GM18505 (cell line): Measurements from ENCODE around the gene TMEM92.
"Not testable (repeated sequence)": the region's sequence is repeated elsewhere in the genome, so short reads cannot be mapped to it uniquely, and the experiment has no call there.

Experiments used
- ATAC-seq: cut with Tn5 transposase; IDR thresholded peaks from one replicate; pipeline ENCODE4 v1.9.1; 2021; ENCODE audit not compliant: unreplicated experiment
- POLR2A ChIP-seq: IDR thresholded peaks from 4 replicates; pipeline ENCODE4 v1.6.1; 2011; ENCODE audit warnings: borderline replicate concordance; ENCODE audit not compliant: insufficient read depth, insufficient read length; ENCODE audit errors: extremely low read depth

TMEM92 gene

GRCh38 chr17:50311112-50311460 is 36.8 kb downstream of the TMEM92 start:
- no peak for ATAC-seq
- TF ChIP-seq POLR2A, result no peak

GRCh38 chr17:50311483-50311882 is 37.2 kb downstream of the TMEM92 start:
- no peak for TF ChIP-seq POLR2A

GRCh38 chr17:50312308-50312707 is 38.0 kb downstream of the TMEM92 start:
- ATAC-seq, result no peak
- TF ChIP-seq POLR2A, result no peak

More at GRCh38 chr17:50311483-50311882, 37.2 kb downstream of the TMEM92 start:
- no peak for ATAC-seq

GRCh38 chr17:50314456-50315011 is 40.3 kb downstream of the TMEM92 start:
- TF ChIP-seq POLR2A, result no peak
- no peak for ATAC-seq

GRCh38 chr17:50316016-50316587 is 41.8 kb downstream of the TMEM92 start:
- ATAC-seq, result no peak
- TF ChIP-seq POLR2A, result no peak

GRCh38 chr17:50316660-50317059 is 42.4 kb downstream of the TMEM92 start:
- not testable (repeated sequence) for ATAC-seq

- ATAC-seq, result no peak
- no peak for TF ChIP-seq POLR2A
These were observed 42.9 kb downstream of the TMEM92 start for GRCh38 chr17:50317121-50317520.

GRCh38 chr17:50318501-50319285 is 44.4 kb downstream of the TMEM92 start:
- no peak for ATAC-seq
- no peak for TF ChIP-seq POLR2A

GRCh38 chr17:50319306-50320004 is 45.2 kb downstream of the TMEM92 start:
- no peak for ATAC-seq
- TF ChIP-seq POLR2A, result no peak

GRCh38 chr17:50322271-50322670 is 48.0 kb downstream of the TMEM92 start:
- TF ChIP-seq POLR2A, result no peak
- no peak for ATAC-seq

- no peak for ATAC-seq
- TF ChIP-seq POLR2A, result no peak
These were observed 48.8 kb downstream of the TMEM92 start for GRCh38 chr17:50323060-50323459.

GRCh38 chr17:50325906-50326305 is 51.6 kb downstream of the TMEM92 start:
- ATAC-seq, result no peak
- TF ChIP-seq POLR2A, result no peak

- ATAC-seq, result no peak
- TF ChIP-seq POLR2A, result no peak
These were observed 52.6 kb downstream of the TMEM92 start for GRCh38 chr17:50326831-50327364.

- TF ChIP-seq POLR2A, result no peak
- ATAC-seq, result no peak
These were observed 54.4 kb downstream of the TMEM92 start for GRCh38 chr17:50328363-50329325.
